ENCODE results near the gene PTPRM. TPM values are rescaled to one million over a fixed set of nuclear protein-coding genes. Genes with fewer than 3 reads are reported as not detected.

The PTPRM gene
- total and polyA plus RNA-seq, 2 of the 8 experiments (the other 6 are each of a cell fraction or from before 2014, with no cell fraction given) = 4.1 to 7.0 TPM

- no peaks in the 10 kb centered on the region for H3K23me2 ChIP-seq (ENCODE audit: low read depth, low read length)
- H3K4me2 ChIP-seq (ENCODE audit: insufficient read depth in 1 of 2, low read depth in 2 of 2, low read length in 2 of 2) = no peak overlapping the region
- H2AK5ac ChIP-seq (ENCODE audit: low read depth, low read length) = no peak overlapping the region
- H3K9me3 ChIP-seq (ENCODE audit: insufficient read depth in 2 of 2, low read depth in 1 of 2, low read length in 1 of 2) = peaks cover 0 to 5% of the 10 kb centered on the region in 2 experiments; a peak in 1 of 4 replicates
- H3K14ac ChIP-seq (ENCODE audit: insufficient read length) = no peak overlapping the region
- H4K91ac ChIP-seq (replicated peaks; ENCODE audit: insufficient read length, low read length) = no peak overlapping the region
- ChIA-PET POLR2A (ENCODE audit: partially characterized antibody) (no interaction called here), CTCF (ENCODE audit: partially characterized antibody) (interaction anchor here (0.8 to 1.3 kb wide), 3 partner anchors 10 to 11 kb away, joined by 3 to 7 read pairs (median 4); no protein-coding TSS in a partner anchor)
- no peaks in the 10 kb centered on the region for H3K79me1 ChIP-seq (ENCODE audit: low read depth, low read length)
- no peak for TF ChIP-seq KDM1A (IDR thresholded peaks at IDR 0.05; ENCODE audit: borderline replicate concordance, low read length)
- H4K20me1 ChIP-seq (replicated peaks in 1 of 2; ENCODE audit: control insufficient read depth in 1 of 2, insufficient read depth in 2 of 2, low read length in 2 of 2) = no peaks in the 10 kb centered on the region
- no peak overlapping the region for H3K27ac ChIP-seq (ENCODE audit: low read depth, low read length)
- H3K4ac ChIP-seq (replicated peaks; ENCODE audit: insufficient read length, low read depth, low read length) = no peak overlapping the region
- H3K56ac ChIP-seq (replicated peaks; ENCODE audit: insufficient read length, low read depth, low read length) = no peak overlapping the region
- no peaks in the 10 kb centered on the region for H3K4me1 ChIP-seq (replicated peaks in 1 of 4; ENCODE audit: control insufficient read depth in 3 of 4, insufficient read depth in 4 of 4, low read length in 3 of 4)
- H2AFZ ChIP-seq (ENCODE audit: low read length) = no peak overlapping the region
- no peak overlapping the region for H2BK5ac ChIP-seq (ENCODE audit: low read depth, low read length)
- no peak overlapping the region for H2BK20ac ChIP-seq (ENCODE audit: low read length)
- no peaks in the 10 kb centered on the region for H3K27me3 ChIP-seq (replicated peaks in 1 of 4; ENCODE audit: control insufficient read depth in 3 of 4, extremely low read depth in 1 of 4, insufficient read depth in 3 of 4, low read length in 3 of 4)
- H4K5ac ChIP-seq (ENCODE audit: insufficient read length, low read depth, low read length) = no peak overlapping the region
- H3K9ac ChIP-seq (replicated peaks in 1 of 4; ENCODE audit: extremely low read depth in 1 of 4, low read depth in 3 of 4, low read length in 3 of 4) = no peak overlapping the region
- WGBS, 2 experiments (ENCODE audit: extremely low coverage in 1 of 2, insufficient coverage in 1 of 2, insufficient read length in 1 of 2, insufficient replicate concordance in 2 of 2, low coverage in 1 of 2, low lambda C conversion rate in 2 of 2, missing lambda C conversion rate in 1 of 2) = 92% methylated on average over 12 of the region's 13 CpGs; no CpG with 5 or more reads in 1 of the 2 experiments
- no peak overlapping the region for H2BK12ac ChIP-seq (ENCODE audit: low read depth, low read length)
- H3K4me3 ChIP-seq (ENCODE audit: extremely low read depth in 1 of 4, insufficient read depth in 2 of 4, low read depth in 3 of 4, low read length in 4 of 4) = no peak overlapping the region
- H3K79me2 ChIP-seq (ENCODE audit: control insufficient read depth in 1 of 2, insufficient read depth in 2 of 2, low read length in 2 of 2) = no peaks in the 10 kb centered on the region
- no peak for FAIRE-seq
- no peak for DNase-seq (ENCODE audit: low read depth in 1 of 2, low spot score in 2 of 2)
- no peak overlapping the region for H2BK120ac ChIP-seq (replicated peaks; ENCODE audit: low read depth, low read length)
- H4K8ac ChIP-seq (ENCODE audit: extremely low read depth, insufficient read depth, low read length) = no peak overlapping the region
- H2BK15ac ChIP-seq (ENCODE audit: low read length) = no peak overlapping the region
- H3K23ac ChIP-seq (ENCODE audit: insufficient read length) = no peak overlapping the region
- no peak overlapping the region for H3K18ac ChIP-seq (ENCODE audit: extremely low read depth, low read length)
- no peaks in the 10 kb centered on the region for H3K36me3 ChIP-seq (ENCODE audit: control insufficient read depth in 2 of 4, insufficient read depth in 4 of 4, low read length in 3 of 4)
Observed at GRCh38 chr18:7937268-7937667, 370.2 kb downstream of the PTPRM start.
